ENCODE measurements around the gene KIF26A. TPM values are rescaled to one million over a fixed set of nuclear protein-coding genes. Genes with fewer than 3 reads are reported as not detected.

KIF26A gene
- total RNA-seq, 1 experiment from 2014 or later, result not detected

DNA sequence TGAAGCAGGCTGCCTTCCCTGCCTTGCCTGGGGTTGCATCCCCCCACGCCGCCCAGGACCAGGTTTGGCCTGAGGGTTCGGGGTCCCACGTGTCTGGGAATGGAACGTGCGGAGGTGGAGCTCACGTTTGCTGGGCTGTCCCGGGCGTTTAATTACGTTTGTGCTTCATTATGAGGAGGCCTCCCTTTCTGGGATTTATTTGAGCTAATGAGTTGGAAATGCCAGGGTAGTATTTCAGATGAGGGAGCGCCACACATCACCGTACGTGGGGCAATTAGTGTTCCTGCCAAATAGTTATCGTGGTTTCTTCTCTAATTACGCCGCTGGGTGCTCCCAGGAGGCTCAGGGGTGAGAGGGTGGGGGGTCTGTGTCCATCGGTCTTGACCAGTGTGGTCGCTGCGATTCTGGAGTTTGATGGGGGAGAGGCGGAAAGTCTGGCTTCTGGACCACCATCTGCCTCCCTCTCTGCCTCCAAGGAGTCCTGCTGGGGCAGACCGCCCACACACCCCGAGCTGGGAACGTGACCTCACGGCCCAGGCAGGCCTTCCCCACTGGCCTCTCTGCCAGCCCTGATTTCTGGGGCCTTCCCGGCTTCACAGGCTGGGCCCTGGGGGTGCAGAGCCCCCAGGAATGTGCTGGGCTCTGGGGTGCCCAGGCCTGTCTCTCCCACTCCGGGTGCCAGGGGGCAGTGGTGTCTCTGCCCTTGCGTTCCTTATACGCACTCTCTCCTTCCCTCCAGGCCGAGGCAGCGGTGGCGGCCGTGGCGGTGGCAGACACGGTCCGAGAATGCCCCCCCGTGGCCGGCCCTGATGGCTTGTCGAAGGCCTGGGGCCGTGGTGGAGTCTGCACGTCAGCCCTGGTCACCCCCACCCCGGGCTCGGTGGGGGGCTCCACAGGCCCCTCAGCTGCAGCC is 18.9 kb downstream of the KIF26A start:
- no peak for DNase-seq (ENCODE audit: low read depth)

GRCh38 chr14:104158827-104159798 is 20.7 kb downstream of the KIF26A start:
- DNase-seq (ENCODE audit: low read depth), result no peak

DNA sequence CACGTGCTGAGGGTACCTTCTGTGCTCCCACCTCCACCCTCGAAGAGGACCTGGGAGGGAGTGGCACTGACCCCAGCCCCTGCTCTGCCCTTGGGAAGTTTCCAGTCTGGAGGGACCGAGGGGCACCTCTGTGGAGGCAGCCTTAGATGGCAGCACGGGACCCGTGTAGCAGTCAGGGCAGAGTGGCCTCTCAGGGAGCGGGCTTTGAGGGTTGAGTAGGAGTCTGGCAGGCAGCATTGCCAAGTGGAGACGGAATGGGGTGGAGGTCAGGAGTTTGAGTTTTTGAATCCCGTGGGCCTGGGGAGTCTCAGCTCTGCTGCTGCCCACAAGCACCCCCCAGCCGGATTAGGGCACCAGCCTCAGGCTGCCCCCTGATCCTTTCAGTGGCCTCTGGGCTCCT is 21.6 kb downstream of the KIF26A start:
- DNase-seq (ENCODE audit: low read depth), result no peak

GRCh38 chr14:104161602-104162367 is 23.4 kb downstream of the KIF26A start:
- DNase-seq (ENCODE audit: low read depth), result no peak

- no peak for DNase-seq (ENCODE audit: low read depth)
Measured at GRCh38 chr14:104162495-104162894, 24.1 kb downstream of the KIF26A start.

- no peak for DNase-seq (ENCODE audit: low read depth)
Measured at GRCh38 chr14:104163541-104163940, 25.2 kb downstream of the KIF26A start.

- DNase-seq (ENCODE audit: low read depth), result no peak
Measured at GRCh38 chr14:104164041-104164440, 25.7 kb downstream of the KIF26A start.

- no peak for DNase-seq (ENCODE audit: low read depth)
Measured at GRCh38 chr14:104164512-104164911, 26.1 kb downstream of the KIF26A start.

DNA sequence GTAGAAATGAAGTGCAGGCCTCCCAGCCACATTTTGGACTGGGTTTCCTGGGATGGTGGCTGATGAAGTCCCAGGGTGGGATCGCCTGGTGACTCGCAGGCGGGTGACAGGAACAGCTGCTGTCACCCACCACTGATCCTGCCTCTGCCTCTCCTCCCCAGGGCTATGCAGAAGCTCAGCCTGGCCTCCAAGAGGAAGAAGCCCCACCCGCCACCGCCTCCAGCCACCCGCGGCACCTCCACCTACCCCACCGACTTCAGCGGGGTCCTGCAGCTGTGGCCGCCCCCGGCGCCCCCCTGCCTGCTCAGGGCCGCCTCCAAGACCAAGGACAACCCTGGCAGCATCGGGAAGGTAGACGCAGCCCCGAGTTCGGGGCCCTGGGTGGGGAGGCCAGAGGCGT is 28.3 kb downstream of the KIF26A start:
- no peak for DNase-seq (ENCODE audit: low read depth)

GRCh38 chr14:104168603-104169002 is 30.2 kb downstream of the KIF26A start:
- no peak for DNase-seq (ENCODE audit: low read depth)

GRCh38 chr14:104169005-104169698 is 30.8 kb downstream of the KIF26A start:
- DNase-seq (ENCODE audit: low read depth), result no peak

DNA sequence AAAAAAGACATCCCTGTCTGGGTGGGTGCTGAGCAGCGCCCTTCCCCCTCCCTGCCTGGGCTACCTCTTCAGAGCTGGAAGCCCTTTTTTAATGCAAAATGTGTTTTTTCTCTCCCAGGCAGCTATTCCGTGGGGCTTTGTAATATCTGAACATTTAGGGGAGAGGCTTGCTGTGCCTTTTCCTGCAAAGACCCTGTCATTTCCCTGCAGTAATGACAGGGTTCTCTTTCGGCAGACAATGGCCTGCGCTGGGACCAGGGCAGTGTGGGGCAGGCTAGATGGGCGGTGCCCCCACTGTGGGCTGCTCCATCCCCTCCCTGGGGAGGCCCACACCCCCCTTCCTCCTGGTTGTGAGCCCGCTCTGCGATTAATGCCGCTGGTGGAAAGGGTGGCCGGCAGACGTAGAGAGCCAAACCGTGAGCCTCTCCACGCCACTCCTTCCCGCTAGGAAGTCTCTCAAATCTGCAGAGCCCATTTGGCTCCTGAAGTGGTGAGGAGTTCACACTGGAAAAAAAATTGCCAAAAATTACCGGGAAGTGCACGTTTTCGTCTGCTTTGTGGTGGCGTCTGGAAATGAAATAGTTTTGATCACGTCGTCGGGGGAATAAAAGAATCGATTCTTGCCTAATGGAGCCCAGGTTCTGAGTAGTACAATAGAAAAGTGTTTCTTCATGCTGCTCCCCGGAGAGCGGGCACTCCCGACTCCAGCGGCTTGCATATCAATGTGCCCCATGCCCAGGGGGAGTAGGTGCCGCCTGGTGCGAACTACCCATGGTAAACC is 31.5 kb downstream of the KIF26A start:
- DNase-seq (ENCODE audit: low read depth), result no peak

GRCh38 chr14:104171029-104171697 is 32.8 kb downstream of the KIF26A start:
- DNase-seq (ENCODE audit: low read depth), result no peak

GRCh38 chr14:104171895-104172294 is 33.5 kb downstream of the KIF26A start:
- no peak for DNase-seq (ENCODE audit: low read depth)

DNA sequence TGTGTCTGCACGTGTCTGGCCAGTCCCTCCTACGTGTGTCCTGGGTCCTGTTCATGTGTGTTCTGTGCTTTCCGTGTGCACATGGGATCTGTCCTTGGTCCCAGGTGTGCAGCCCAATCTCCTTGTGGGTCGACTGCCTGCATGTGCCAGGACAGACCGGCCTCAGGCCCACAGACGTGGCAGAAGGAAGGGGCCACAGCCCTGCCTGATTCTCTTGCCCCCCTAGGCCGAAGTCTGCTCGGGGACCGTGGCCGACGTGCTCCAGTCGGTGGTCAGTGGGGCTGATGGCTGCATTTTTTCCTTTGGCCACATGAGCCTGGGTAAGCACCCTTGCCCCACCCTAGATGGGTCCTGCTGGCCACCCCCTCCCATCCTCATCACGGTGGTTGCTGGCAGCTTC is 34.0 kb downstream of the KIF26A start:
- no peak for DNase-seq (ENCODE audit: low read depth)

DNA sequence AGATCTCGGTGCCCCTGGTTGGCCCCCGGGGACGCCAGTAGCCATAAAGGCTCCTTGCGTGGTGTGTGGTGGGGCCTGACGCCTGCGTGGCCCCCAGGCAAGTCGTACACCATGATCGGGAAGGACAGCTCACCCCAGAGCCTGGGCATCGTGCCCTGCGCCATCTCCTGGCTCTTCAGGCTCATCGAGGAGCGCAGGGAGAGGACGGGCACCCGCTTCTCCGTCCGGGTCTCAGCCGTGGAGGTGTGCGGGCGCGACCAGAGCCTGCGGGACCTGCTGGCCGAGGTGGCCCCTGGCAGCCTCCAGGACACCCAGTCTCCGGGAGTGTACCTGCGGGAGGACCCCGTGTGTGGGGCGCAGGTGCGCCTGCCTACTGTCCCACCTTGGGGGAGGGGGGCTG is 34.5 kb downstream of the KIF26A start:
- no peak for DNase-seq (ENCODE audit: low read depth)

- no peak for DNase-seq (ENCODE audit: low read depth)
Measured at GRCh38 chr14:104174051-104174450, 35.7 kb downstream of the KIF26A start.

- DNase-seq (ENCODE audit: low read depth), result no peak
Measured at GRCh38 chr14:104175041-104175440, 36.7 kb downstream of the KIF26A start.

DNA sequence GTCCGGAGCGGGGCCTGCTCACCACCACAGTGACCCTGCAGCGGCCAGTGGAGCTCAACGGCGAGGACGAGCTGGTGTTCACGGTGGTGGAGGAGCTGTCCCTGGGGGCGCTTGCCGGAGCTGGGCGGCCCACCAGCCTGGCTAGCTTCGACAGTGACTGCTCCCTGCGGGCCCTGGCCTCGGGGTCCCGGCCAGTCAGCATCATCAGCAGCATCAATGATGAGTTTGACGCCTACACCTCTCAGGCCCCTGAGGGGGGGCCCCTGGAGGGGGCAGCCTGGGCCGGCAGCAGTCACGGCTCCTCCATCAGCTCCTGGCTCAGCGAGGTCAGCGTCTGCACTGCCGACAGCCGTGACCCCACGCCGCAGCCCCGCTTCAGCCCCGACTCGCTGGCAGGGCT is 37.4 kb downstream of the KIF26A start:
- no peak for DNase-seq (ENCODE audit: low read depth)

DNA sequence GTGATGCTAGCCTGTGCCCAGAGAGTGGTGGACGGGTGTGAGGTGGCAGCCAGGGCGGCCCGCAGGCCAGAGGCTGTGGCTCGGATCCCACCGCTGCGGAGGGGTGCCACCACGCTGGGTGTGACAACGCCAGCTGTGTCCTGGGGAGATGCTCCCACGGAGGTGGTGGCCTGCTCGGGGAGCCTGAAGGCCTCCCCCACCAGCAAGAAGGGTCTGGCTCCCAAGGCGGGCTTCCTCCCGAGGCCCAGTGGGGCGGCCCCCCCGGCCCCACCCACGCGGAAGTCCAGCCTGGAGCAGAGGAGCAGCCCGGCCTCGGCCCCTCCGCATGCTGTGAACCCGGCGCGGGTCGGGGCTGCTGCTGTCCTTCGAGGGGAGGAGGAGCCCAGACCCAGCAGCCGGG is 38.2 kb downstream of the KIF26A start:
- no peak for DNase-seq (ENCODE audit: low read depth)

Measured in M059J (cell line).